GM12875 (cell line): Measurements from ENCODE around the gene TARBP1.
A peak's percentile ranks its signal among the peaks of the same experiment; 100 is the strongest.
"Not testable (repeated sequence)": the region's sequence is repeated elsewhere in the genome, so short reads cannot be mapped to it uniquely, and the experiment has no call there.

Experiments
- H3K4me3 ChIP-seq: one replicate; pipeline ENCODE4 v1.5.1; 2011; ENCODE audit warnings: low read depth, low read length, control low read depth
- CTCF ChIP-seq: IDR thresholded peaks from 2 replicates; pipeline ENCODE4 v1.5.1; 2011; ENCODE audit warnings: low read depth, mild to moderate bottlenecking, control low read depth, inconsistent platforms, low read length, moderate library complexity, borderline replicate concordance; ENCODE audit not compliant: insufficient read depth

Gene TARBP1

DNA sequence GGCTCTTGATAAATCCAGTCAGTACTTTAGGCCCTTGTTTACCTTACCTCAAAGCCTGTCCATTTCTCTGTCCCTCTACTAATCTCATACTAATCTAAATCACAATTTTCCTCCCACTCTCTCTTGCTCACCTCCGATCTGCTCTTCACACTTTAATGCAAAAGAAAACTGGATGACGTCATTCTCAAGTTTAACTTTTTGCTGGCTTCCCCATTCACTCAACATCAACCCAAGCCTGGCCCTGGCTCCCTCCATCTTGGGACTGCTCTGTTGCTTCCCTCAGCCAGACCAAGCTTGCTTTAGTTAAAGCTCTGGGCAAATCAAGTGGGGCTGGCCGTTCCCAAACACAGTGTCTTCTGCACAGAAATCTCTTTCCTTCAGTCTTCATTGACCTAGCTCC is 76.0 kb downstream of the TARBP1 start:
- no peak overlapping the region for H3K4me3 ChIP-seq
- no peak for TF ChIP-seq CTCF

DNA sequence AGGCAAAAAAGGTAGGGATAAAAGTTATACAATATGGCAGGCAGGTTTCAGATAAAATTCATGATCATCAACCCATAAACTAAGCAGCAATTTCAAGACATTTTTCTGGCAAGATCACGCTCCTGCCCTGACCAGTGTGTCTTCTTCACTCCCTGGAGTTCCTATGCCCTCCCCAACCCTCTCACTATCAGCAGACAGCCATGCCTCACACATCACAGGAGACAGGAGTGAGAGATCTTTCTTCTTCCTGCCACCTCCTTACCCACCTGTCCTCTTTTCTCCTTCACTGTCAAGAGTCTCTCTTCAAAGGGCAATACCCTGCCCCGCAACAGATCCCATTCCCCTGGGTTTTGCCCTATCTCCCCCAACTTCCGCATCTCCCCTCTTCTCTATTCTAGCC is 77.3 kb downstream of the TARBP1 start:
- H3K4me3 ChIP-seq: no peak overlapping the region
- no peak for TF ChIP-seq CTCF

DNA sequence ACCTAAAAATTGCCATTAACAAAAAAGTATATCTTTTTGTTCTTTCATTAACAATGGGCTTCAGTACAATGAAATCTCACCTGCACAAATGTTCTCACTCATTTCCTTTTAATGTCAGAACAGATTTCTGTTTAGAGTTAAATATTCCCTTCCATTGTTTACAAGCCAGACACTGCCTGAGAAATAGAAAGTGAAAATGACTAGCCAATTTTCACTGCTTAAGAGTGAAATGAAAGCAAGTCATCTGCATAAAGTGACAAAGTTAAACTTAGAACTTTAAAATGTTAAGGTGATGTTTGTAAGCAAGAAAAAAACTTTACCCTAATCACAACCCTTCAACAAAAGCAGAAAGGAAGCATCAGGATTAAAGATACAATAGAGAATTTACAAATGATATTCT is 78.2 kb downstream of the TARBP1 start:
- no peak overlapping the region for H3K4me3 ChIP-seq
- no peak for TF ChIP-seq CTCF

DNA sequence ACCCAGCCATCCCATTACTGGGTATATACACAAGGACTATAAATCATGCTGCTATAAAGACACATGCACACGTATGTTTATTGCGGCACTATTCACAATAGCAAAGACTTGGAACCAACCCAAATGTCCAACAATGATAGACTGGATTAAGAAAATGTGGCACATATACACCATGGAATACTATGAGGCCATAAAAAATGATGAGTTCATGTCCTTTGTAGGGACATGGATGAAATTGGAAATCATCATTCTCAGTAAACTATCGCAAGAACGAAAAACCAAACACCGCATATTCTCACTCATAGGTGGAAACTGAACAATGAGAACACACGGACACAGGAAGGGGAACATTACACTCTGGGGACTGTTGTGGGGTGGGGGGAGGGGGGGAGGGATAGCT is 79.5 kb downstream of the TARBP1 start:
- not testable (repeated sequence) for H3K4me3 ChIP-seq

- H3K4me3 ChIP-seq: peak overlapping the region; percentile 1
- TF ChIP-seq CTCF: no peak
Observed at GRCh38 chr1:234398849-234399381, 80.1 kb downstream of the TARBP1 start.

GRCh38 chr1:234397732-234398131 is 81.2 kb downstream of the TARBP1 start:
- TF ChIP-seq CTCF: no peak
- H3K4me3 ChIP-seq: no peak overlapping the region

- no peak overlapping the region for H3K4me3 ChIP-seq
- no peak for TF ChIP-seq CTCF
Observed at GRCh38 chr1:234396871-234397270, 82.1 kb downstream of the TARBP1 start.

DNA sequence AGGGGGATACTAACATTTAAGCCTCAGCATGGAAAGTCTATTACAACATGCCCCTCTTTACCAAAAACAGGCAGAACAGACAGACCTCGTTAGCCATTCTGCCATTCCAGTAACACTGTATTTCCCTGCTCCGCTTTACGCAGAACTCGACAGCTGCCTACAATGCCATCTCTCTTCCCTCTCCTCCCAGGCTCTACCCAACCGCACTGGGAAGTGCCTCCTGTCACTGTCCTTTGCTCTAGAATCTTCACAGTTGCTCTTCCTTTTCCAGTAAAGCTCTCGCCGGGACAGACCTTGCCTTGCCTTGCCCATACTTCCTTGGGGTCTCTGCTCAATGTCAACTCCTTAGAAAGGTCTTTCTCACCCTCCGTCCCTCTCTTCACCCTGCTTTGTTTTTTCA is 82.9 kb downstream of the TARBP1 start:
- no peak for TF ChIP-seq CTCF
- H3K4me3 ChIP-seq: no peak overlapping the region
